Right ventricle myocardium inferior (tissue), 1 donor: ENCODE data around the gene DMRTB1. TPM values are rescaled to one million over a fixed set of nuclear protein-coding genes. Genes with fewer than 3 reads are reported as not detected.
"Not testable (repeated sequence)": the region's sequence is repeated elsewhere in the genome, so short reads cannot be mapped to it uniquely, and the experiment has no call there.

Source experiments
- ATAC-seq: fragments of 200-7000 bp; cut with Tn5 transposase; one replicate; pipeline ENCODE4 v1.9.1; 2020; ENCODE audit warnings: mild to moderate bottlenecking, moderate library complexity
- DNase-seq: peaks from one replicate; pipeline ENCODE4 v3.0.0; 2021; ENCODE audit errors: missing footprints
- intact Hi-C: fragments of 100-400 bp; cut with DNase I; formaldehyde crosslinking; loops from one replicate; pipeline ENCODE4 v1.11.0; 2022
- total RNA-seq: library from RNA; stranded (reverse); fragmentation: NEBNext Ultra II Directional; extraction: Animal tissue kit (Norgen Biotek cat#: 25700); gene quantifications from one replicate; pipeline ENCODE4 v1.2.1, GENCODE V29; 2021
- donor health status: DM: no; HTN: yes; CAD: no; lungs with severe emphysema.

The DMRTB1 gene
- total RNA-seq, 1 donor from 2014 or later = not detected

DNA sequence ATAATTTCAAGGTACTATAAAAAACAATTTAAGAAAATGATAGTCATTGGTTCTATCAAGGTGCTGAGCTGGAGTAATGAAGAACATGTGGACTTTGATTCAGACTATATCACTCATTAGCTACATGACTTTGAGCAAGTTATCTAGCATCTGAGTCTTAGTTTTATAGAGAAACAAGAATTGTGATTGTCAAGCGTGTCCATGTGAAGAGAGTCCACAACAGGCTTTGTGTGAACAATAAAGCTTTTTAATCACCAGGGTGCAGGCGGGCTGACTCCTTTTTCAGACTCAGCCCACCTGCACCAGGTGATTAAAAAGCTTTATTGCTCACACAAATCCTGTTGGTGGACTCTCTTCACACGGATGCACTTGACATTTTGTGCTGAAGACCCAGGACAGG is 26.6 kb upstream of the DMRTB1 start:
- no peak for ATAC-seq
- intact Hi-C loops = no loop called here
- no peak for DNase-seq

DNA sequence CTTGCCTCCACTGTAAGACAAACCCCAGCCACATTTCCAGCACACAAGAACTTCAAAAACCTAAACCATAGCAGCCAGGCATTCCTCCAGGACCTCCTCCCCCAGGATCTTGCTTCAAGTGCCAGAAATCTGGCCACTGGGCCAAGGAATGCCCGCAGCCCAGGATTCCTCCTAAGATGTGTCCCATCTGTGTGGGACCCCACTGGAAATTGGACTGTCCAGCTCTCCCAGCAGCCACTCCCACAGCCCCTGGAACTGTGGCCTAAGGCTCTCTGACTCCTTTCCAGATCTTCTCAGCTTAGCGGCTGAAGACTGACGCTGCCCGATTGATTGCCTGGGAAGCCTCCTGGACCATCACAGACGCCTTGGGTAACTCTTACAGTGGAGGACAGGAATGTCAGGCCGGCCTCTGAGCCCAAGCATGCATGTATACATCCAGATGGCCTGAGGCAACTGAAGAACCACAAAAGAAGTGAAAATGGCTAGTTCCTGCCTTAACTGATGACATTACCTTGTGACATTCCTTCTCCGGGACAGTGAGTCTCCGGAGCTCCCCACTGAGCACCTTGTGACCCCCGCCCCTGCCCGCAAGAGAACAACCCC is 24.7 kb upstream of the DMRTB1 start:
- DNase-seq, intact Hi-C loops, ATAC-seq: not testable (repeated sequence)

- no peak for ATAC-seq
- DNase-seq = no peak
- intact Hi-C loops = no loop called here
Observed at GRCh38 chr1:53435151-53435550, 24.0 kb upstream of the DMRTB1 start.

- intact Hi-C loops = no loop called here
- no peak for ATAC-seq
- no peak for DNase-seq
Observed at GRCh38 chr1:53438427-53439336, 20.5 kb upstream of the DMRTB1 start.

DNA sequence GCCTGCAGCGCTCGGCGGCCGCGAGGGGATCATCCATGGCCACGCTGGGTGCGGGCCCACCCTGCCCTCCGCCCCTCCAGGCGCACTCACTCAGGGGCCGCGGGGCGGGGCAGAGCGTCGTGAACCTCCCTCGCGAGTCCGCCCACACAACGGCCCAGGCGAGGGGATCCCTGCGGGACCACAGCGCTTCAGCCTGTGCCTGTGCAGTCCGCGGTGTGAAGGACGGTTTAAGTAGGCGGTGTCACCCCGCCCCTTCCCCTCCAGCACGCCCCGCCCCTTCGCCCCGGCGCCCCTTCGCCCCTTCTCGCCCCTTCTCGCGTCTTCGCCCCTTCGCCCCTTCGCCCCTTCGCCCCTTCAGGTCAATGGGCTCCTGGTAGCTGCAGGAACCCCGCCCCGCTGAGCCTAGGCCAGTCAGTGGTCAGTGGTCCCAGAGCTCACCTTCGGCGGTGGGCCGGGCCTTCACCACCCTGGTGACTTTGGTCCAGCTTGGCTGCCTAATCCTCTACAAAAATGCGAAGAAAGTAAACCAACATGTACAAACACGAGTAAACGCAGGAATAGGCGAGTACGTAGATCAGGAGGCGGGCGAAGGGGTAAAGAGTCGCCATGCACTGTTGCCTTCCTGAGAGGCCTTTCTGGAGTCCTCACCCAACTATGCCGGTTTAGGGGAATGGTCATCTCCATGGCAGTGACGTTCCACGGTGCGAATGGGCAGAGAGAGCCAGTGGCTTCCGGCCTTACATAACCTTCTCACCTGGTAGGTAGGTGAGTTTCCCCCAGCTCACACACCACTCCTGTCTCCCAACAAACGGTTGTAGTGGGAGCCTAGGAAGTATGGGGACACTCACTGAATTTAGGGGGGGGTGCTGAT is 19.6 kb upstream of the DMRTB1 start:
- ATAC-seq (no peak), DNase-seq (no peak)
- intact Hi-C loops = no loop called here

DNA sequence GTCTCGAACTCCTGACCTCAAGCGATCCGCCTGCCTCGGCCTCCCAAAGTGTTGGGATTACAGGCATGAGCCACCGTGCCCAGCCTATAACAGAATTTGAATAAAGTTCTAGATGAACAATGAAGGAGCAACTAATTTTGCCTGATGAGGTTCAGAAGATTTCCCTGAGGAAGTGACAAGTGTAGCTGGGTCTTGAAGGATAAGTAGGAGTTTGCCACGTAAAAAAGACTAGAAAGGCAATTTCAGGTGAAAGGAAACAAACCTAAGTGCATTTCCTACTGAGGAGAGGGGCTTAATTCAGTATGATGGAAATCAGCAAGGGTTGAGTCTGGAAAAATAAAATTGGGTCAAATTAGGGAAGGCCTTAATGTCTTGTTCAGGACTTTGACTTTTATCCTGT is 18.6 kb upstream of the DMRTB1 start:
- no peak for ATAC-seq
- intact Hi-C loops = no loop called here
- DNase-seq = no peak

DNA sequence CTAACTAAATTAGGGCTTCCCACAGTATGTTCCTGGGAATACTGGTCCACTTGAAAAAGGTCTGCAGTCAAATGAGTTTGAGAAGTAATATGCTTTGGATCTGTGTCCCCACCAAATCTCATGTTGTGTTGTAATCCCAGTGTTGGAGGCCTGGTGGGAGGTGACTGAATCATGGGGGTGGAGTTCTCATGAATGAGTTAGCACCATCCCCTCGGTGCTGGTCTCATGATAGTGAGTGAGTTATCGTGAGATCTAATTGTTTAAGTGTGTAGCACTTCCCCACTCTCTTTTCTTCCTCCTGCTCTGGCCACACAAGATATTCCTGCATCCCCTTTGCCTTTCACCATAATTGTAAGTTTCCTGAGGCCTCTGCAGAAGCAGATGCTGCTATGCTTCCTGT is 16.9 kb upstream of the DMRTB1 start:
- no peak for ATAC-seq

DNA sequence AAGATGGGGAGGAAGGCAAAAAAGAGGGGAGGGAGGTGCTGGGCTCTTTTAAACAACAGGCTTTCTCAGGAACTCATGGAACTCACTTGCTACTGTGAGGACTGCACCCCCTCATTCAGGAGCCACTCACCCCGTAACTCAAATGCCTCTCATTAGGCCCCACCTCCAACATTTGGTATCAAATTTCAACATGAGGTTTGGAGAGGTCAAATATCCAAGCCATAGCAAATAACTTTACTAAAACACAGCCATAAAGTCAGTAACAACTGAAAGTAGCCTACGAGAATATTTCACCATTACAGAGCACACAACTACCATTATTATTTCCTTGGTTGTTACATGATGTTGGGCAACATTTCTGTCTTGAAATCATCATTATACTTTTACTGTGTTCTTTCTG is 13.1 kb upstream of the DMRTB1 start:
- DNase-seq (no peak), ATAC-seq (no peak)
- intact Hi-C loops = no loop called here

More for the DNA sequence above, 16.9 kb upstream of the DMRTB1 start:
- intact Hi-C loops = no loop called here
- DNase-seq = no peak

DNA sequence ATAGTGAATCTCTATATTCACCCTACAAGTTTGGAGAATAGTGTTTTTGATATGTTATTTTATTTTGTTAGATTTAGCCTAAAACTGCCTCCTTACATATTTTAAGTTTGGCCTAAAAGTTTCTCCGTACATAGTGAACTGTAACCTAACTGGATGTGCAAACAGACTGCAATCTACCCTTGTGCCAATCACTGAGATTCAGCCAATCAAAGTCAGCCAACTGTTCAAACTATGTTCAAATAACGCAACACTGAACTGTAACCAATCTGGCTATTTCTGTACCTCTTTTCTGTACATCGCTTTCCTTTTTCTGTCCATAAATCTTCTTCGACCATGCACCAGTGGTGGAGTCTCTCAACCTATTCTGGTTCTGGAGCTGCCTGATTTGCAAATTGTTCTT is 11.8 kb upstream of the DMRTB1 start:
- intact Hi-C loops = no loop called here
- ATAC-seq (no peak), DNase-seq (no peak)

GRCh38 chr1:53448241-53448841 is 10.9 kb upstream of the DMRTB1 start:
- DNase-seq (no peak), ATAC-seq (no peak)
- intact Hi-C loops = no loop called here

GRCh38 chr1:53449021-53449420 is 10.2 kb upstream of the DMRTB1 start:
- ATAC-seq (no peak), DNase-seq (no peak)
- intact Hi-C loops = no loop called here

DNA sequence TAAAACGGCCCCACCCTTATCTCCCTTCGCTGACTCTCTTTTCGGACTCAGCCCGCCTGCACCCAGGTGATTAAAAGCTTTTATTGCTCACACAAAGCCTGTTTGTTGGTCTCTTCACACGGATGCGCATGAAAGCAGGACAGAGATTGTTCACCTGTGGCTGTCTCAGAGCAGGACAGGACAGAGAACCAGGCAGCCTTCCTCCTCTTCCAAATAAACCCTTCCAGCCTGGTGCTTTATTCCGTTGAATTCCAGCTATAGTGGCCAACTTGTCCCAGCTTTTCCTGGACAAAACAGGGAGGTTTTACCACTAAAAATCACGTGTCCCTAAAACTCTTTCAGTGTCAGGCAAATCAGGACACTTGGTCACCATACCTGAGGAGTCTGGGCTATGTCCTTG is 9.5 kb upstream of the DMRTB1 start:
- no peak for DNase-seq
- intact Hi-C loops = no loop called here
- no peak for ATAC-seq

DNA sequence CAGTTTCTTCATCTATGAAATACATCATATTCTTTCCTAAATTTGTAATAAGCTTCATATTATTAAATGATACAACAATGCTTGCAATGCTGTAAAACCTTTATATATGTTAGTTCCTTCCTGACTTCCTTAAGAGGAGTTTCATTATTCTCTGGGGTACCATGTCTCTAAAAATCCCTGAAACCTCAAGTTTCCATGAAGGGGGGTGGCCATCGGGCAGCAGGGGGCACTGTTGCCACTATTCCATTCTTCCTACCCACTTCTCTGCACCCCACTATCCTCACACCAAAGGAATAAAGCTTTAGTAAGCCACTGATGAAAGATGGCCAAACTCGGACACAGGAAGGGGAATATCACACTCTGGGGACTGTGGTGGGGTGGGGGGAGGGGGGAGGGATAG is 9.0 kb upstream of the DMRTB1 start:
- intact Hi-C loops = no loop called here
- ATAC-seq (no peak), DNase-seq (no peak)

DNA sequence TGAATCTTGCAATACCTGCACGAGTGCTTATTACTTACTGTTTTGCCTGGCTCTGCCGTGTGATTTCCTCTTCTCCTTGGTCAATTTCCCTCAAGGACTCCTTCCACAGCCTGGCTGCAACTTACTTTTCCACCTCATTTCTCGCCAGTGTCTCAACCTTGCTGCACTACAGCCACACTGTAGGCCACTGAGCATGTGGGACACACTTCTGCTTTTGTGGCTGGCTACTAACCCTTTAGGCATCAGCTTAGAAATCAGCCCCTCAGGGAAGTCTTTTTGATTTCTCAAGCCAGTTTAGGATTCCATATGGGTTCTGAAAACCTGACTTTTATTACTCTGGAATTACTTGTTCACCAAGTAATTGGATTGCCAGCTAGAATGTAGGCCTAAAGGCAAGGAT is 5.2 kb upstream of the DMRTB1 start:
- ATAC-seq (no peak), DNase-seq (no peak)
- intact Hi-C loops = no loop called here

DNA sequence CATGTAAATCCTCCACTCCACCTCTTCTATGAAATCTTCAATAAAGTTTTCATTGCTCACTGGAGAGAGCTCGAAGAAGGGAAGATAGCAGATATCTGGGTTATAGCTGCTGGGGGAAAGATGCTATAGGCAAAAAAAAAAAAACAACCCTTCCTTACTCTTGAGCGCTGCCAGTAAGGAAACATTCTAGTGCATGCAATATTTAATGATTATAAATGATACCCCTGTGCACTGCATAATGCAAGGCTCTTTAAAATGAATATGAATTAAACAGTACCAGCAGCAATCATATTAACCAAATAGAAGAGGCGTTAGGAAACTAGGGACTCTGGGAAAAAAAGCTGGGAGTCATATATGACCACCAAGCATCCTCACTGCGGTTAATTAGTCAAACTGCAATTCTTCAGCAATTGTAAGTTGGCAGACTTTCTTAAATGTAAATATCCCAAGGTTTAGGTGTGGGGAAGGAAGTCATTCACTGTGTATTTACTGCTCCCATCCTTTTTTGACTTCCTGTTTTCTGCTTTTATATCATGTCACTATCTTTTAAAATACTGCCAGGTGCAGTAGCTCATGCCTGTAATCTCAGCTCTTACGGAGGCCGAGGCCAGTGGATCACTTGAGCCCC is 3.7 kb upstream of the DMRTB1 start:
- intact Hi-C loops = no loop called here
- ATAC-seq (no peak), DNase-seq (no peak)

GRCh38 chr1:53458634-53459033 is 565 bp upstream of the DMRTB1 start:
- intact Hi-C loops = no loop called here
- no peak for DNase-seq
- ATAC-seq = no peak

- intact Hi-C loops = no loop called here
- ATAC-seq = no peak
Observed at GRCh38 chr1:53460211-53460634, 1.0 kb downstream of the DMRTB1 start.

GRCh38 chr1:53460666-53461322 is 1.6 kb downstream of the DMRTB1 start:
- DNase-seq (no peak), ATAC-seq (no peak)
- intact Hi-C loops = no loop called here

More at GRCh38 chr1:53460211-53460634, 1.0 kb downstream of the DMRTB1 start:
- no peak for DNase-seq
